WTC11 (cell line): Measurements from ENCODE around the gene AHSA1. TPM values are rescaled to one million over a fixed set of nuclear protein-coding genes. Genes with fewer than 3 reads are reported as not detected.
"Not testable (repeated sequence)": the region's sequence is repeated elsewhere in the genome, so short reads cannot be mapped to it uniquely, and the experiment has no call there.

ENCODE experiments used
- ATAC-seq: fragments of 200-7000 bp; cut with Tn5 transposase; 2 replicates; pipeline ENCODE4 v1.10.0; 2021; ENCODE audit warnings: mild to moderate bottlenecking, moderate library complexity
- CTCF ChIA-PET: fragments of 300-600 bp; sonication (Branson Sonifier 250); formaldehyde crosslinking; loops from one replicate; lab custom pipeline; 2021; ENCODE audit warnings: antibody characterized with exemption; lab: Charles Lee
- POLR2A ChIA-PET: fragments of 350-600 bp; sonication (Branson Sonifier 250); formaldehyde crosslinking; loops from one replicate; lab custom pipeline; 2021; ENCODE audit warnings: antibody characterized with exemption; lab: Charles Lee
- DNase-seq: peaks from one replicate; pipeline ENCODE4 v3.0.0; 2021; ENCODE audit warnings: low spot score
- H3K27ac Mint-ChIP-seq: 2 replicates; pipeline ENCODE4 v1.8.0; 2021; ENCODE audit warnings: mixed read lengths
- H3K27me3 Mint-ChIP-seq: 2 replicates; pipeline ENCODE4 v1.8.0; 2021; ENCODE audit warnings: low read depth, mild to moderate bottlenecking, moderate library complexity, mixed read lengths
- H3K36me3 Mint-ChIP-seq: 2 replicates; pipeline ENCODE4 v1.8.0; 2021; ENCODE audit warnings: mixed read lengths
- H3K4me1 Mint-ChIP-seq: 2 replicates; pipeline ENCODE4 v1.8.0; 2022; ENCODE audit warnings: mixed read lengths
- H3K4me3 Mint-ChIP-seq: 2 replicates; pipeline ENCODE4 v1.8.0; 2021; ENCODE audit warnings: mild to moderate bottlenecking, moderate library complexity, mixed read lengths
- H3K9me3 Mint-ChIP-seq: 2 replicates; pipeline ENCODE4 v1.8.0; 2021; ENCODE audit warnings: mixed read lengths
- AR ChIP-seq: fragments of 250-450 bp; sonication (Bioruptor Pico); IDR thresholded peaks from 2 replicates; pipeline ENCODE4 v1.9.0; 2021; ENCODE audit warnings: mild to moderate bottlenecking
- CBFB ChIP-seq: sonication (generic); formaldehyde crosslinking; IDR thresholded peaks from 2 replicates; pipeline ENCODE4 v1.8.1; 2022; ENCODE audit warnings: mild to moderate bottlenecking, low read depth, missing genetic modification reagents
- CTCF ChIP-seq: fragments of 200-600 bp; IDR thresholded peaks from 2 replicates; pipeline ENCODE4 v1.8.0; 2022; ENCODE audit warnings: antibody characterized with exemption
- EMX1 ChIP-seq: fragments of 250-450 bp; sonication (Bioruptor Pico); IDR thresholded peaks from 2 replicates; pipeline ENCODE4 v1.8.0; 2021; ENCODE audit warnings: mild to moderate bottlenecking
- FOXJ3 ChIP-seq: sonication (generic); formaldehyde crosslinking; IDR thresholded peaks from 2 replicates; pipeline ENCODE4 v1.9.0; 2021; ENCODE audit warnings: missing genetic modification reagents, mild to moderate bottlenecking, borderline replicate concordance
- GABPB1 ChIP-seq: sonication (generic); formaldehyde crosslinking; IDR thresholded peaks from 2 replicates; pipeline ENCODE4 v1.8.1; 2023; ENCODE audit warnings: mild to moderate bottlenecking, missing genetic modification reagents
- HMGXB4 ChIP-seq: sonication (generic); formaldehyde crosslinking; IDR thresholded peaks from 2 replicates; pipeline ENCODE4 v1.8.1; 2023; ENCODE audit warnings: mild to moderate bottlenecking, moderate library complexity, missing genetic modification reagents
- IRF1 ChIP-seq: sonication (generic); formaldehyde crosslinking; IDR thresholded peaks from 2 replicates; pipeline ENCODE4 v1.8.0; 2023; ENCODE audit warnings: missing genetic modification reagents
- JUN ChIP-seq: sonication (generic); formaldehyde crosslinking; IDR thresholded peaks from 2 replicates; pipeline ENCODE4 v1.8.0; 2023; ENCODE audit warnings: mild to moderate bottlenecking, missing genetic modification reagents
- MXD4 ChIP-seq: fragments of 250-450 bp; sonication (Bioruptor Pico); IDR thresholded peaks from 2 replicates; pipeline ENCODE4 v1.8.0; 2021; ENCODE audit warnings: mild to moderate bottlenecking, moderate library complexity, borderline replicate concordance
- NR3C1 ChIP-seq: sonication (generic); formaldehyde crosslinking; conservative IDR thresholded peaks from 2 replicates; pipeline ENCODE4 v1.8.1; 2023; ENCODE audit warnings: low read depth, mild to moderate bottlenecking, missing genetic modification reagents
- PREB ChIP-seq: sonication (generic); formaldehyde crosslinking; IDR thresholded peaks from 2 replicates; pipeline ENCODE4 v1.8.1; 2022; ENCODE audit warnings: mild to moderate bottlenecking, missing genetic modification reagents, moderate library complexity, borderline replicate concordance
- TCF7 ChIP-seq: sonication (generic); formaldehyde crosslinking; IDR thresholded peaks from 2 replicates; pipeline ENCODE4 v1.8.0; 2022; ENCODE audit warnings: mild to moderate bottlenecking, low read depth, missing genetic modification reagents, moderate library complexity
- TEAD4 ChIP-seq: sonication (generic); formaldehyde crosslinking; IDR thresholded peaks from 2 replicates; pipeline ENCODE4 v1.8.0; 2022; ENCODE audit warnings: mild to moderate bottlenecking, missing genetic modification reagents
- ZNF138 ChIP-seq: sonication (generic); formaldehyde crosslinking; conservative IDR thresholded peaks from 2 replicates; pipeline ENCODE4 v1.8.1; 2022; ENCODE audit warnings: mild to moderate bottlenecking, moderate library complexity, missing genetic modification reagents
- ZNF671 ChIP-seq: fragments of 250-450 bp; sonication (Bioruptor Pico); IDR thresholded peaks from 2 replicates; pipeline ENCODE4 v1.8.0; 2021; ENCODE audit warnings: mild to moderate bottlenecking
- total RNA-seq: library from RNA; stranded (reverse); gene quantifications from 3 replicates; pipeline ENCODE4 v1.2.3, GENCODE V29; 2021

AHSA1 gene
- total RNA-seq, 1 experiment from 2014 or later = 186 TPM

- Mint-ChIP-seq H3K9me3 (no peaks in the 10 kb centered on the region), H3K4me1 (no peaks in the 10 kb centered on the region), H3K36me3 (no peaks in the 10 kb centered on the region)
- ChIA-PET CTCF (interaction anchor here (0.5 to 1.3 kb wide), 11 partner anchors 18 to 995 kb away, joined by 3 to 12 read pairs (median 3); partner anchors contain the start of genes GSTZ1, POMT2, SAMD15 and TMED8), POLR2A (no interaction called here)
- DNase-seq = peak; percentile 20
- no peak for TF ChIP-seq ZNF138 (CRISPR knock-in tag)
- no peak for TF ChIP-seq TCF7 (CRISPR knock-in tag)
- no peak for TF ChIP-seq EMX1 (CRISPR knock-in tag)
- TF ChIP-seq MXD4 (CRISPR knock-in tag) = no peak
- TF ChIP-seq NR3C1 (CRISPR knock-in tag) = no peak
- TF ChIP-seq ZNF671 (CRISPR knock-in tag) = no peak
- no peak for TF ChIP-seq CBFB (CRISPR knock-in tag)
- TF ChIP-seq PREB (CRISPR knock-in tag) = no peak
- TF ChIP-seq, all 79 proteins: peak for 0
- no peaks in the 10 kb centered on the region for H3K27me3 Mint-ChIP-seq
- H3K27ac Mint-ChIP-seq = no peak overlapping the region
- no peak overlapping the region for H3K4me3 Mint-ChIP-seq
- peak; percentile 94 for ATAC-seq
Observed at GRCh38 chr14:77409131-77409533, 48.8 kb upstream of the AHSA1 start.

- POLR2A ChIA-PET, H3K4me3 Mint-ChIP-seq, H3K27ac Mint-ChIP-seq, ATAC-seq, H3K4me1 Mint-ChIP-seq, H3K27me3 Mint-ChIP-seq, DNase-seq: not testable (repeated sequence)
- H3K36me3 Mint-ChIP-seq = peaks cover 20% of the 10 kb centered on the region
- CTCF ChIA-PET = interaction anchor here (1.5 kb wide), 1 partner anchor 9 kb away, joined by 6 read pairs; no protein-coding TSS in a partner anchor
- H3K9me3 Mint-ChIP-seq = peaks cover 28% of the 10 kb centered on the region
Observed at GRCh38 chr14:77415403-77416030, 42.4 kb upstream of the AHSA1 start.

- POLR2A ChIA-PET = not testable (repeated sequence)
- CTCF ChIA-PET = interaction anchor here (1.5 kb wide), 1 partner anchor 9 kb away, joined by 6 read pairs; no protein-coding TSS in a partner anchor
Observed at GRCh38 chr14:77416098-77416497, 41.8 kb upstream of the AHSA1 start.

GRCh38 chr14:77416836-77417235 lies 41.1 kb upstream of the AHSA1 start:
- H3K27ac Mint-ChIP-seq = no peak overlapping the region
- H3K36me3 Mint-ChIP-seq = peaks cover 22% of the 10 kb centered on the region
- ChIA-PET POLR2A (no interaction called here), CTCF (no interaction called here)
- no peak for ATAC-seq
- DNase-seq = no peak
- H3K4me1 Mint-ChIP-seq = no peaks in the 10 kb centered on the region
- no peaks in the 10 kb centered on the region for H3K27me3 Mint-ChIP-seq
- no peak overlapping the region for H3K4me3 Mint-ChIP-seq
- peaks cover 28% of the 10 kb centered on the region for H3K9me3 Mint-ChIP-seq
- TF ChIP-seq JUN = no peak
- no peak for TF ChIP-seq TEAD4 (CRISPR knock-in tag)
- no peak for TF ChIP-seq GABPB1 (CRISPR knock-in tag)
- no peak for TF ChIP-seq HMGXB4 (CRISPR knock-in tag)
- no peak for TF ChIP-seq CTCF
- TF ChIP-seq ZNF138 (CRISPR knock-in tag) = no peak
- no peak for TF ChIP-seq AR (CRISPR knock-in tag)
- TF ChIP-seq IRF1 (CRISPR knock-in tag) = no peak
- TF ChIP-seq FOXJ3 (CRISPR knock-in tag) = no peak

More at GRCh38 chr14:77416098-77416497, 41.8 kb upstream of the AHSA1 start:
- not testable (repeated sequence) for H3K4me1 Mint-ChIP-seq, H3K27me3 Mint-ChIP-seq, ATAC-seq, DNase-seq, H3K4me3 Mint-ChIP-seq, H3K27ac Mint-ChIP-seq
- H3K9me3 Mint-ChIP-seq = peaks cover 28% of the 10 kb centered on the region
- peaks cover 20% of the 10 kb centered on the region for H3K36me3 Mint-ChIP-seq
